Activated T-helper 9 cell treated with anti-CD3 and anti-CD28 coated beads, Interleukin-2, amount 50 U/mL, for 16 hours (primary cell): Measurements from ENCODE around the gene HOXB5.

Experiments
- DNase-seq: peaks from one replicate; pipeline ENCODE4 v3.0.0-alpha.2; 2020; ENCODE audit warnings: low read depth

The HOXB5 gene

DNA sequence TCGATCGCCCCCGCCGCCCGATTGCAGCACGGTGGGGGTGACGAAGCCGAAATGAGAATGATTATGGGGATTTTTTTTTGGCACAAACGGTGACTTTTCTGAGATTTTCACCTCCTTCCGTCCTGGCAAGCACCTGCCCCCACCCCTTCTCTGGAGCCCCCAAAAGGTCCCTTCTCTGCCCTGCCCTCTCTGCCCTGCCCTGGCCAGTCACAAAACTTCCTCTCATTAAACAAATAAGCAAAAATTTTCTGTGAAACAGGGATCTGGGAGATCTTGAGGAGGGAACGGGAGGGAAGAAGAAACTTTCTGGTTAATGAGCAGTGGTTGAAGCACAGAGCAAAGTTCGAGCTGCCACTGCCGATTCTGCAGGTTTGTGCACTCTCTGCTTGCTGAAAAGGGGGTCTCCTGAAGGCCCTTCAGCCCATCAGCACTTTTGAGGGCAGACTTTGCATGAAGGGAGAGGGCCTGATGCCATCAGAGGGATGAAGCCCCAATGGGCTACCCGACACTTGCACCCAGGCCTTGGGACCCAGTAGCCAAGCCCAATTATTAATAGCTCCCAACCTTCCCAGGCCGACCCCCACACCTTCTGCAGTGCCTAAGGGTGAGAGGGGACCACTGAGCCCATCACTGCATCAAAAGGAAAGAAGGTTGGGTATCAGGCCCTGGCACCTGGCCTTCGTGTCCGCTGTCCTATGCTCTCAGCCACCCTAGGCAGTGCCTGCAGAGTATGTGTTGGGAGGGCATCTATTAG lies 22.6 kb upstream of the HOXB5 start:
- no peak for DNase-seq

DNA sequence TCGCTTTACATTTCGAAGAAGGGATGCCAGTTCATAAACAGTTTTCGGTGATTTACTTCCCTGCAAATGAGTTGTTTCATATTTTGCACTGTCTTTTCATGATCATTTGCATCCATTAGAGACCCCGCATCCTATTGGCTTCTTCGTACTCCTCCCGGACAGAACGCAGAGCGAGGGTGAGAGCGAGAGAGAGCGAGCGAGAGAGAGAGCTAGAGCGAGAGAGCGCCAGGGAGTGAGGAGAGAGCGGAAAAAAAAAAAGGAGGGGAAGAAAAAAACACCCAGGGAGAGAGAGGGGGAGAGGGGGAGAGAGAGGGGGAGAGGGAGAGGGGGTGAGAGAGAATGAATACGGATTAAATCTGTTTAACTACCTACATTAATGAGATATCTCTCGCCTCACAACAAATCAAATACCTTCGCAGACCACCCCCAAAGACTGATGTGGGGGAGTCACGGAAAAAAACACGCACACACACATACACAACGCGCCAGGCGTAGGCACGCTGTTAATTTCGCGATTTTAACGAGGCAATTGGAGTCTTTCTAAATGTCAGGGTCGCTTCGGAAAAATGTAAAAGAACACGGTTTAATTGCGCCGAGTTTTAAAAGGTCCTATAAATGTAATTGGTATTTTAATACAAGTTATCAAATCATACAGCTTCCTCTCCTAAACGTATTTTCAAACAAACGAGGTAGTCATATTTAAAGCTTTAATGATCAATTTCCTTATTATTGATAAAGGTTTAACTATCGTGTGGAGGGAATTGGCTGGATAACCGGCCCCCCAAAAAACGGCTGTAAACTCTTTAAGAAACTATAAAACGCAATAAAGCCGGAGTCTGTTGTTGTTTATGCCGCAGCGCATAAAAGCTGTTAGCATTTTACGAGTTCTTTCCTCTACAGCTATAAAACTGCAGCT lies 21.7 kb upstream of the HOXB5 start, which contains the start of gene HOXB8:
Gene HOXB8 (minus strand): TSS at position 246 of the 916 bp plus-strand sequence. CDS start 588 bp downstream, outside the sequence.
- DNase-seq = no peak

DNA sequence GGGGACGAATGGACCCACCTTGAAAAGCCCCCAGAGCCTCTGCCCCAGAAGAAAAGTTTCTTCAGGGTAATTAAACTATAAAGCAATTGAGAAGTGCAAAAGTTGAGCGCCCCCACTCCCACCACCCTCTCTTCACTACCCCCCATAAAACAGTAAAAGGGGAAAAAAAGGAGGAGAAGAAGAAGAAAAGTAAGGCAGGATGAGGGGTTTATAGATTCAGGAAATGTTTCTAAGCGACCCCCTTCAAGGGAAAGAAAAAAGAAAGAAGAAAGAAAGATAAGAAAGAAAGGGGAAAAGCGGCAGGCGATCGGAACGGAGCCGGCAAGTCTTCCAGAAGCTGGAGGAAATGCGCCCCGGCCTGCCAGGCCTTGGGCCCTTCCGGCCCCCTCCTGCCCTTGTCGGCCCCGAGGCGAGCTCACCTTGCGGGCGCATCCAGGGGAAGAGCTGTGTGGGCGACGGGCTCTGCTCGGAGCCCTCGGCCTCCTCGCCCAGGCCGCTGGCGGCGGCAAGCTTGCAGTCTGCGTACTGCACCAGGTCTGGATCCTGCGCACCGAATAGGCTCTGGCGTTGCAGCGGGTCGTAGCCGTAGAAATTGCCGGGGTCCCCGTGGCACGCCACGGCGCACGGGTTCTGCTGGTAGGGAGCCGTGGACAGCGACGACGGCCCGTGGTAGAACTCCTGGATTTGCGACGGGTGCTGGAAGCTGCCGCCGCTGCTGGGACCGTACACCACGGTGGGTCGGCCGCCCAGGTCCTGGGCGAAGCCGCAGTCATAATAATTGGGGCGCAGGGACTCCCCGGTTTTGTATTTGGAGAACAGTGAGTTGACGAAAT lies 20.5 kb upstream of the HOXB5 start:
- DNase-seq = no peak

DNA sequence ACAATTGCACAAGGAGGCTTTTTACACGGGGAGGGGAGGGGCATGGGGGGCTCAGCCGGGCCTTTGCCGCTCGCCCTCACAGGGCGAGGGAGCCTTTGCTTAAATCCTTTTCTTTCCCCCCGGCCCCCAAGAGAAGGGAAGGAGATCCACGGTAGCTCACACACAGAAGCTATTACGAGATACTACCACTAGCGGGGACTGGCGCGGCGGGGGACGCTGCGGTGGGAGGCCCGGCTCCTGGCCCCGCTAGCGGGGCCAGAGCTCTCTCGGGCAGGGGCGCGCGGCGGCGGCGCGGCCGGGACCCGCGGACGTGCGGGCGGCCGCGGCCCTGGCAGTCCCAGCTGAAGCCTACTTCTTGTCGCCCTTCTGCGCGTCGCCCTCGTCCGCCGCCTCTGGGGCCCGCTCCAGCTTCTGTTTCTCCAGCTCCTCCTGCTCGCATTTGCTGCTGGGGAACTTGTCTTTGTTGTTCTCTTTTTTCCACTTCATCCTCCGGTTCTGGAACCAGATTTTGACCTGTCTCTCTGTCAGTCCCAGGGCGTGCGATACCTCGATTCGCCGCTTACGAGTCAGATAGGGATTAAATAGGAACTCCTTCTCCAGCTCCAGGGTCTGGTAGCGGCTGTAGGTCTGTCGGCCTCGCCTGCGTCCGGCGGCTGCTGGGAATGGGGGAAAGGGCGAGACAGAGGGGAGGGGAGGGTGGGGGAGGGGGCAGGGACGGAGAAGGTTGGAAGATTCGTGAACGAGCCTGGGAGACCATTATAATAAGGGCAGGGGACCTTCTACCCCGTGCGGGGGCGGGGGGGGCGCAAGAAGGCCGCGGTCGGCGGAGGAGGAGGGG lies 19.5 kb upstream of the HOXB5 start:
- DNase-seq = no peak

DNA sequence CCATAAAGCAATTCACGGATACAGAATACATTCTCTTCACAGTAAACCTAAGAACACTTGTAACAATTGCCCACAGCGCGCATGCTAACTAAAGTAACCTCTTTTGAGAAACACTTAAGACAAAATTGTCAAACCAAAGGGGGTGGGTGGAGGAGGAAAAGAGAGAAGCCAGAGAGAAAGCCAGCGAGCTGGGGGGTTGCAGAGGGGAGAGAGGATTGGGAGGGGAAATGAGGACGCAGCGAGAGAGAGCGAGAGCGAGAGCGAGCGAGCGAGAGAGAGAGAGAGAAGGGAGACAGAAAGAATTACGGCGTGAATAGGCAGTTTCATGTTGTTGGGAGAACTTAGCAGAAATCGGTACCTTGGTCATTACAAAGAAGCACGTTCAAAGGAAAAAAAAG lies 18.9 kb upstream of the HOXB5 start:
- no peak for DNase-seq

DNA sequence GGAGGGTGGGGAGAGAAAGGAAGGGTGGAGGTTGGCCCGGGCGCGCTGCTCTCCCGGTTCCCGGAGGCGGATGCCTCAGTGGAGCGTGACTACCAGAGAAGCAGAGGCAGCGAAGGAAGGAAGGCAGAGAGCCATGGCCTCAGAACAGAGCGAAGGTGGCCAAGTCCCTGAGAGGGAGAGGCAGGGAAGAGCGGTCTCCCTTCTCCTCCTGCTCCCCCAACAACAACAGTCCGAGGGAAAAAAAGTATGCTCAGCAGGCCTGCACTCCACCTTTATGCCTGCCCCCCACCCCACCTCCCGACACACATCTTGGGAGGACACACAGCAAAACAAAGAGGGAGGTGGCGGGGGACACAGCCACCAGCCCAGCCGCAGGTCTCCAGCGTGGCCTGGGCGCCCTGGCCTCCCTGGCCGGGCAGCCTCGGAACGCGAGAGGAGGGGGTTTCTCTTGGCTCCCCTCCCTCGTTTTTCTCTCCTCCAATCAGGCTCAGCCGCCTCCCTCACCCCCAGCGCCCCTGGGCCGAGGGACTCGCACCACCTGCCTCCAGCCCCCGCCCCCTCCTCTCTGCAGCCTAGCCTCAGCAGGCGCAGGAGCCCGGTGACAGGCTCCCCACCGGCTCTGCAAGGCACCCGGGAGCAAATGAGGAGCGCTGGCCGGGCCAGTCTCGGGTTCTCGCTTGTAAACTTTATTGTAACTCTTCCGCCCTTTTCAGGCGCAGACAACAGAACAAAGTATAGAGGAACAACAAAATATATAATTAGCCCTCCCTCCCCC lies 18.3 kb upstream of the HOXB5 start:
- DNase-seq = no peak

DNA sequence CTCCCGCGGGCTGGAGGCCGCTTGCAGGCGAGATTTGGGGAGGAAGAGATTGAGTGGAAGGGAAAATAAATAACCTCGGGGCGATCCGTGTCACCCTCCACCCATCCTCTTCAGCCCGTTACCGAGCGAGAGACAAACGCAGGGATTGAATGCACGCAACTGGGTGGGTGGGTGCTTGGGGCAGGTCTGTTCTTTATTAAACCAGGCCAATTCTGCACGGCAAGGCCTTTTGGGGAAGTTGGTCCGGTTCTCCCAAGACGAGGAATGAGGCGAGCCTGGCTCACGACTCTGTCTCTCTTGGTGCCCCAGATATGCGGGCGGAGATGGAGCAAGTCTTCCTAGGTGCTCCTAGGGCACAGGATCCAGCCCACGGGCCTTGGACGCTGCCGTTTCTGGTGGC lies 17.6 kb upstream of the HOXB5 start:
- no peak for DNase-seq

DNA sequence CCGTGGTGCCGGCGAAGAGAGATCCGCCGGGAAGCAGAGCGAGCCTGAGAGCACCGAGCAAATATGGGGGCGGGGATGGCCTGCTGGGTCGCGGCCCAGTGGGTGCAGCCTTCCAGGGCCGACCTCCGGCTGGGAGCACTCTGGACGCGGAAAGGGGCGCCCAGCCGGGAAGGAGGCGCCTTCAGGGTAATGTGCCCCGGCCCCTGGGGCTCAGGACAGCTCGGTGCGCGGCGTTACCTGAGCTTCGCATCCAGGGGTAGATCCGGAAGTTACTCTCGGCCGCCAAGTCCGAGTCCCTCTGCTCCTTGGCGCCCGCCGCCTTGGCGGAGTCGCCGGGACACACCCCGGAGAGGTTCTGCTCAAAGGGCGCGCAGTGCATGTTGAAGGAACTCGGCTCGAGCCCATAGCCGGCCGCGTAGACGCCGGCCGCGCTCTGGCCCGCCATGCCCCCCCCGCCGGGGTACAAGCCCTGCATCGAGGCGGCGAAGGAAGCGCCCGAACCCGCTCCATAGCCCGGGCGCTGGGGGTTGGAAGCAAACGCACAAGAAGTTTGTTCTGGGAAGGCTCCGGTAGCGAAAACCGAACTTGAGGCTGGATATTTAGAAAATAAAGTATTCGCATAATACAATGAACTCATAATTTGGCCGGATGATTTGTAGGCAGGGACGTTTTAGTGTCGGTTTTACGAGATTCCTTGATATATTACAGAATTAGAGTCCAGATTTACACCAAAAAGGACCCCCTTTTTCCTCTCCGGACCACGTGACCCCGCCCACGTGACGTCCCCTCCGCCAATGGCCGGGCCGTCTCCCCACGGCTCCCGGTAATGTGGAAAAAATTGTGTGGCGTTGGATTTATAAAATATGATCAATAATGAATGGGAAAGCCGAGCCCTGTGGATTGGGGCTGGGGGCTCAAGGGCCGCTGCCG lies 17.0 kb upstream of the HOXB5 start, which contains the start of gene HOXB7:
Gene HOXB7 (minus strand): TSS at position 736 of the 930 bp plus-strand sequence. CDS start 99 bp downstream, at position 637.
- peak; percentile 45 for DNase-seq

DNA sequence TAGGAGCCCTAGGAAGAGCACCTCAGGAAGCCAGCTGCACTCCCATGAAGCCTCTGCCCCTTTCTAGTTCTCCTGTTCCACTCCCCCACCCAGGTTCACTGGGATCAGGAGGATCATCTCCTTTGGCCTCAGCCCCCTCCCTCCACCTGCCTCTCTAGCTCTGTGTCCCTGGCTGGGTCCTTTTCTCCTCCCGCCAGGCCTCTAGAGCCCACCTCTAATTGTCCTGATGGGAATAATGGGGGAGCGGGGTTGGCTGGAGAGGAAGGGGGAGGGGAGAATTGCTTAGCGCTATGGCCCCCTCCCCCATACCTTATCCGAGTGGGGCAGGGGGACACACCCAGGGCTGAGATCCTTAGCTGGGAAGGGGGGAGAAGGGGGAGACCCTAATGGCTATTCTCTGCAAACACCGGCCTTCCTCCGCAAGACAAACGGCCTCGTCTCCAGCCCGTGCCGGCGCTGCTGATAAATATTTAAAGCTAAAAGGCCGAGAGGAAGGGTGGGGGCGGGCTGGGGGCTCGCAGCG lies 16.2 kb upstream of the HOXB5 start:
- DNase-seq = no peak

DNA sequence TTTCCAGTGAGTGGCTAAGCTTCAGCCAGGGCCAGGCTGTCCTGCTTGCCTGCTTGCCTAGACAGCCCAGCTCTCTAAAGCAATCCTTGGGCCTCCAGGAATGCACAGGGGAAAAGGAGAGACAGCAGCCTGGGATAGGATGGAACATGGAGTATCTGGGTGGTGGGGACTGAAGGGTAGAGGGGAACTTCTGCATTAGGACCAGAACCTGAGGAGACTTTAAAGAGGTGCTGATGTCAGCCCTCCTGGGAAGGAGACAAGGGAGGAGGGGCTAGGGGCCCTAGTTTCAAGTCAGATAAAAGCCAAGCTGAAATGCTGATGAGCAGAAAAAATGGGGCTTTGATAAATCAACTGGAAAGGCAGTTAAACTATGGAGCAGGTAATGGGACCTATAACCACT lies 15.5 kb upstream of the HOXB5 start:
- no peak for DNase-seq

DNA sequence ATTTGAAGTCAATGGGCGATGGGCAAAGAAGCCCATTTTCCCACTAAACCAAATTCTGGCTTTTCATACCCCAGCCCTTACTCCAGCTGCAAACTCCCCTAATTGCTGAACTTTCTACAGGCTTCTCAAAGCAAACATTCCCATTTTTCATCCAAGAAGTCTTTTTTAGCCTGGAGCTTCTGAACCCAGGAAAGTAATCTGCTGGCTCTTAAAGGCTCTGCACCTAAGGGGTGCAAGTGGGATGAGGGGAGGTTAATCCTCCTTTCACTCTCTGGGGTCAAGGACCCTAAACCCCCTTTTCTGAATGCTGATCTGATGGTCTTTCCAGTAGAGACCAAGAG lies 14.9 kb upstream of the HOXB5 start:
- no peak for DNase-seq

DNA sequence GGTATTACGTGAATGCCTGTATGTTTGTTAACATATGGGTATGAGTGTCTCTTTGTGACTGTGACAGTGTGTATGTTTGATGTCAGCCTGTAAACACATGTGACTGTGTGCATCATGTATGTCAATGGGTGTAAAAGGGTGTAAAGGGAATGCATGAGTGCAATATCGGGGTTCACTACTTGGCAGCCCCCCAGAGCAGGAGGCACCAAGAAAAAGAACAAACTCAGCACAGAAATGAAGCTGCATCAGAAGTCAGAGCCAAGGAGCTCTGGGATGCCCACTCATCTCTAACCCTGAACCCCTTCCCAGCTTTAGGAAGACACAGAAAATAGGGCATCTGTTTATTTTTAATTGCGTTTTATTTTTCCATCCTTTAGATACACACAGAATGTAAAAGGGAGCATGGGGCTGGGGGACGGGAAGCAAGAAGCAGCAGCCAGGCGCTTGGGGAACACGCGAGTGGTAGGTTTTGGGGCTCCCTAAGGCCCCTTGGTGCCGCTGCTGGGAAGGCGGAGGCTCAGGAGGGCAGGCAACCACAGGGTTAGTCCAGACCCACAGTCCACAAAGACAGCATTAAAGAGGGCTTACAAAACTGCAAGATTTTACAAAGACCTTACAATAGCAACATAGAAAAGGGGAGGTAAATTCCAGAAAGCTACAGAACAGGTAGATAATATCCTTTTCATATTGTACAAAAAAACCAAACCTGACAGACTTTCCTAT lies 13.5 kb upstream of the HOXB5 start:
- DNase-seq = no peak

DNA sequence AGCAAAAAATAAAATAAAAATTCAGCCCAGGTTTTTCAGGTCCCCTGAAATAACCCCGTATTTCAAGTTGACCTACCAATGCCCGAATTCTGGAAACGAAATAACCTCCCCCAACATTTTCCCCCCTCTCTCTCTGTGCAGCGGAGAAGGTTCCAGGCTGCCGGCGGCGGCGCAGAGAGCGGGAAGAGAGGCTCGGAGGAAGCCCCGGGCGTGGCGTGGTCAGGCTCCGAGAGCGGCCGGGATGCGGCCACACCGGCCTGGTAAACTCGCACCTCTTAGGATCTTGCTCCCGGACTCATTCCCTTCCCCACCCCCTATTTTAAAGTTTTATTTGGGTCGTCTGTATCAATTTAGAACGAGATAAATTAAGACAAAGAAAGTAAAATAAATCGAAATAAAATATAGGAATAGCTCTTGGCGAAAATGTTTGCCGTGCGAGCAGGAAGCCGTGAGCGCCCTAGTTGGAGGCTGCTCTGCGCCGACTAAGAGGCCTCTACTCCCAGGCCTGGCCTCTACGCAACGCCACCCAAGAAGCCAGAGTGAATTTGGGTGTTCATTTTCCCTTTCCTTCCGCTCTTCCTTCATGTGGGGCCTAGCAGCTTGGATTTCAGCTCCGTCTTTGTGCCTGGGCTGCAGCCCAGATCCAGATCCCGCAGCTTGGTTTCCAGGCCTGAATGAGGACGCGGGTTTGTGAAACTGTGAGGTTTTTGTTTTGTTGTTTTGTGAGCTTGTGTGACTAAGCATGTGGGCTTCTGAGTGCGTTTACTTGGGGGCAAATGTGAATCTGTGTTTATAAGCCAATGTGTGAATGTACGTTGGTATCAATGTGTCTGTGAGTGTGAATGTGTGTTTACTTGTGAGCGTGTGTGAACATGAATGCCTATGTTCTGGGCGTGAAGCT lies 12.7 kb upstream of the HOXB5 start:
- DNase-seq = no peak

DNA sequence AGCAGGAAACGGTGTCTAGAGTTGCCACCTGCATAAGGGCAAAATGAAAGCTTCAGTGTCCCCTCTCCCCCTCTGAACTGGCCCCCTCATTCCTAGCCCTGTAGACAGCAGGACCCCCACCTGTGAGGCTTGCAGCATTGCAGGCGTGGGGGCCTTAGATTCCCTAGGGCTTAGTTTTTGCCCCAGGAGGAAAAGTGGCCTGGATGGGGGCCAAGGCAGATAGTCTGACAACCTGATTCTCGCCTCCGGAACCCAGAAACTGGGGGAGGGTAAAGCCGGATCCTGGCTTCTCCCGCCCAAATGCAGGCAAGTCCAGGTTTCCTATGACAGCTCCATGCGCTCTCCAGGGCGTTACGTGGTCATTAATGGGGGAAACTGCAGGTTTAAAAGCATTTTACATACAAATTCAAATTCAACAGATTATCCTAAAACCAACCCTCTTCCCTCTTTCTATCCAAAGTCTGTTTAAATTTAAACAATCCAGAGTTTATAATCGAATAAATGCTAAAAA lies 11.9 kb upstream of the HOXB5 start:
- no peak for DNase-seq

DNA sequence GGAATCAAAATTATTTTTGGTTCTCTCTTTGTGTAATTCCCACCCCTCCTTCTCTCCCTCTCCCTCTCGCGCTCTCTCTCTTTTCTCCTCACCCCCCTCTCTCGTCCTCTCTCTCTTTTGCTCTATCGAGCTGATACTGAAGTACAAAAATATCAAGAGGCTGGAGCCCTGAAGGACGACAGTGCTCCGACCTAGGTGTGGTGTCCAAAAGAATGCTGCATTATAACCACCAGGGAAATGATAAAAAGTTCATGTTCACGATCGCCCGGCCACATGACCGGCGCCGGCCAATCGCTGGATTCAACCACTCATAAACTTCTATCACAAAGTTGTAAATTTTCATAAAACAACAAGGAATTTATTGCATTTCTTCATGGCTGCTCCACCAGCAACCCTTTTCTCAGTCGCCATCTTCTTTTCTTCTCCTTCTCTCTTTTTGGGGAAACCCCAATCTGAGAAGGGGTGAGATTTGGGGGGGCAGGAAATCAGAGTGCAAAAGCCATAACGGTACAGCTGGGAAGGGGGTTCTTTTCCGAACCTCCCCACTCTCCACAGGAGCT lies 11.3 kb upstream of the HOXB5 start, which contains the start of gene HOXB6:
Gene HOXB6 (minus strand): TSS at position 217 of the 560 bp plus-strand sequence. CDS start 6,836 bp downstream, outside the sequence.
- DNase-seq = no peak

DNA sequence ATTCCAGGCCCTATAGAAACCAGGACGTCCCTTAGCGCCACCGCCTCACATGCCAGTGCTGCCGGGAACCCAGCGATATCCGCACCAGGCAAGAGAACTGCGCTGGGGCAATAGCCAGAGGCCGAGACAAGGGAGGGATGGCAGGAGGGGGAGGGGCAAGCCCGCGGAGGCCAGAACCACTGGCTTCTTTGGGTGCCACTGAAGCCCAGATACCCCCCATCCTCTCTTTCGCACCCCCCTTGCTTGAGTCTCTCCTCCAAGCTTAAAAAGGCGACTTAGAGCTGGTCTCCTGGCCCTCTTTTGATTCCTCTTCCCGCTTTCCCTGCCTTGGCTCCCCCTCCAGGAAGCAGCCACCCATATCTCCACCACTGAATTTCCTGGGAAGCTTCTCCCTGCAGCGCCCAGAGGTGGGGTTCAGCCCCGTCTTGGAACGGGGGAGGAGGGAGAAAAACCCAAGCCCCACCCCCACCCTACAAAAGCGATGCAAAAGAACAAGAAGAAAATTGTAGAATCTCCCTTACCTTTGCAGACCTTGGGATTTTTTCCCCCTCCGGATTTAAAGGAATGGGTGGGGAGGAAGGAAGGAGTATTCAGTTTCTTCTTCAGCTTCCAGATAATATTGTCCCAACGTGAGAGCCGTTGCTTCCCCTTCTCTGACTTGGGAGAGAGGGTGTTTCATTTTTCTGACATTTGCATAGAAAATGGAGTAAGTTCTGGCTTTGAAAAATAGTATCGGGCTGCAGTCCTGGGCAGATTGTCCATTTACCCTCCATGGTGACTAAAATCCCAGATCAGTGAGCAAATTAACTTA lies 10.6 kb upstream of the HOXB5 start:
- no peak for DNase-seq
